Activated naive CD8-positive, alpha-beta T cell (primary cell): ENCODE measurements around the gene CBLN1.
A peak's percentile ranks its signal among the peaks of the same experiment; 100 is the strongest.

Source experiments
- H3K27ac Mint-ChIP-seq: one replicate; pipeline ENCODE4 v1.8.0; 2021; ENCODE audit warnings: mixed read lengths
- H3K27me3 Mint-ChIP-seq: one replicate; pipeline ENCODE4 v1.8.0; 2021; ENCODE audit warnings: mixed read lengths
- H3K36me3 Mint-ChIP-seq: one replicate; pipeline ENCODE4 v1.8.0; 2021; ENCODE audit warnings: mixed read lengths
- H3K4me1 Mint-ChIP-seq: one replicate; pipeline ENCODE4 v1.8.0; 2021; ENCODE audit warnings: low read depth, mixed read lengths
- H3K4me3 Mint-ChIP-seq: one replicate; pipeline ENCODE4 v1.8.0; 2021; ENCODE audit warnings: mild to moderate bottlenecking, mixed read lengths
- H3K9me3 Mint-ChIP-seq: one replicate; pipeline ENCODE4 v1.8.0; 2021; ENCODE audit warnings: low read depth, mixed read lengths

Gene CBLN1

GRCh38 chr16:49281480-49281842 lies at the start of gene CBLN1:
Gene CBLN1 (minus strand): TSS chr16:49281838. CDS start chr16:49281465, 373 bp downstream.
- no peaks in the 10 kb centered on the region for H3K9me3 Mint-ChIP-seq
- H3K27ac Mint-ChIP-seq: no peak within 1 kb of the TSS
- H3K4me3 Mint-ChIP-seq: peak within 1 kb of the TSS; percentile 77
- peaks cover 43% of the 10 kb centered on the region for H3K27me3 Mint-ChIP-seq
- no peaks in the 10 kb centered on the region for H3K36me3 Mint-ChIP-seq
- H3K4me1 Mint-ChIP-seq: peaks cover 20% of the 10 kb centered on the region

GRCh38 chr16:49330562-49331201 lies 49.0 kb upstream of the CBLN1 start:
- H3K36me3 Mint-ChIP-seq: no peaks in the 10 kb centered on the region
- H3K4me1 Mint-ChIP-seq: no peaks in the 10 kb centered on the region
- H3K4me3 Mint-ChIP-seq: no peak overlapping the region
- no peak overlapping the region for H3K27ac Mint-ChIP-seq
- H3K9me3 Mint-ChIP-seq: no peaks in the 10 kb centered on the region
- H3K27me3 Mint-ChIP-seq: peaks cover 6% of the 10 kb centered on the region

- Mint-ChIP-seq H3K27ac (no peak overlapping the region), H3K9me3 (no peaks in the 10 kb centered on the region), H3K4me1 (no peaks in the 10 kb centered on the region), H3K27me3 (peaks cover 9% of the 10 kb centered on the region), H3K4me3 (no peak overlapping the region), H3K36me3 (no peaks in the 10 kb centered on the region)
Observed at GRCh38 chr16:49328325-49328724, 46.7 kb upstream of the CBLN1 start.

- Mint-ChIP-seq H3K4me1 (no peaks in the 10 kb centered on the region), H3K36me3 (no peaks in the 10 kb centered on the region)
Observed at GRCh38 chr16:49327466-49327865, 45.8 kb upstream of the CBLN1 start.

GRCh38 chr16:49324703-49325102 lies 43.1 kb upstream of the CBLN1 start:
- H3K4me3 Mint-ChIP-seq: no peak overlapping the region

More at GRCh38 chr16:49327466-49327865, 45.8 kb upstream of the CBLN1 start:
- H3K27me3 Mint-ChIP-seq: peaks cover 9% of the 10 kb centered on the region
- H3K4me3 Mint-ChIP-seq: no peak overlapping the region
- no peaks in the 10 kb centered on the region for H3K9me3 Mint-ChIP-seq
- no peak overlapping the region for H3K27ac Mint-ChIP-seq

GRCh38 chr16:49315602-49316001 lies 34.0 kb upstream of the CBLN1 start:
- no peaks in the 10 kb centered on the region for H3K4me1 Mint-ChIP-seq
- H3K9me3 Mint-ChIP-seq: peaks cover 7% of the 10 kb centered on the region
- H3K27me3 Mint-ChIP-seq: peaks cover 9% of the 10 kb centered on the region
- peaks cover 2% of the 10 kb centered on the region for H3K36me3 Mint-ChIP-seq
- no peak overlapping the region for H3K27ac Mint-ChIP-seq
- no peak overlapping the region for H3K4me3 Mint-ChIP-seq

More at GRCh38 chr16:49324703-49325102, 43.1 kb upstream of the CBLN1 start:
- Mint-ChIP-seq H3K4me1 (no peaks in the 10 kb centered on the region), H3K27me3 (peaks cover 11% of the 10 kb centered on the region), H3K9me3 (peaks cover 7% of the 10 kb centered on the region), H3K27ac (no peak overlapping the region), H3K36me3 (no peaks in the 10 kb centered on the region)

GRCh38 chr16:49312389-49312985 lies 30.8 kb upstream of the CBLN1 start:
- Mint-ChIP-seq H3K4me3 (no peak overlapping the region), H3K9me3 (no peaks in the 10 kb centered on the region), H3K27ac (no peak overlapping the region), H3K4me1 (no peaks in the 10 kb centered on the region), H3K27me3 (peaks cover 6% of the 10 kb centered on the region), H3K36me3 (no peaks in the 10 kb centered on the region)

GRCh38 chr16:49311823-49312222 lies 30.2 kb upstream of the CBLN1 start:
- Mint-ChIP-seq H3K4me1 (no peaks in the 10 kb centered on the region), H3K27ac (no peak overlapping the region), H3K36me3 (no peaks in the 10 kb centered on the region), H3K27me3 (peaks cover 6% of the 10 kb centered on the region), H3K4me3 (no peak overlapping the region), H3K9me3 (no peaks in the 10 kb centered on the region)

- H3K4me3 Mint-ChIP-seq: no peak overlapping the region
Observed at GRCh38 chr16:49307176-49307575, 25.5 kb upstream of the CBLN1 start.

GRCh38 chr16:49305406-49305805 lies 23.8 kb upstream of the CBLN1 start:
- H3K27me3 Mint-ChIP-seq: peaks cover 10% of the 10 kb centered on the region
- H3K36me3 Mint-ChIP-seq: no peaks in the 10 kb centered on the region
- H3K9me3 Mint-ChIP-seq: no peaks in the 10 kb centered on the region
- no peak overlapping the region for H3K27ac Mint-ChIP-seq
- H3K4me3 Mint-ChIP-seq: no peak overlapping the region
- H3K4me1 Mint-ChIP-seq: no peaks in the 10 kb centered on the region

More at GRCh38 chr16:49307176-49307575, 25.5 kb upstream of the CBLN1 start:
- no peaks in the 10 kb centered on the region for H3K36me3 Mint-ChIP-seq
- H3K27me3 Mint-ChIP-seq: peaks cover 10% of the 10 kb centered on the region
- H3K4me1 Mint-ChIP-seq: no peaks in the 10 kb centered on the region
- H3K9me3 Mint-ChIP-seq: no peaks in the 10 kb centered on the region
- no peak overlapping the region for H3K27ac Mint-ChIP-seq

- Mint-ChIP-seq H3K27ac (no peak overlapping the region), H3K27me3 (peaks cover 11% of the 10 kb centered on the region), H3K4me1 (no peaks in the 10 kb centered on the region), H3K36me3 (no peaks in the 10 kb centered on the region), H3K4me3 (no peak overlapping the region), H3K9me3 (no peaks in the 10 kb centered on the region)
Observed at GRCh38 chr16:49292413-49292812, 10.8 kb upstream of the CBLN1 start.

- H3K27me3 Mint-ChIP-seq: peaks cover 29% of the 10 kb centered on the region
Observed at GRCh38 chr16:49287572-49287971, 5.9 kb upstream of the CBLN1 start.

GRCh38 chr16:49284962-49285361 lies 3.3 kb upstream of the CBLN1 start:
- Mint-ChIP-seq H3K4me3 (no peak overlapping the region), H3K4me1 (peaks cover 13% of the 10 kb centered on the region), H3K36me3 (no peaks in the 10 kb centered on the region), H3K27me3 (peaks cover 34% of the 10 kb centered on the region), H3K9me3 (no peaks in the 10 kb centered on the region), H3K27ac (no peak overlapping the region)

More at GRCh38 chr16:49287572-49287971, 5.9 kb upstream of the CBLN1 start:
- Mint-ChIP-seq H3K4me1 (peaks cover 6% of the 10 kb centered on the region), H3K9me3 (no peaks in the 10 kb centered on the region), H3K36me3 (no peaks in the 10 kb centered on the region), H3K27ac (no peak overlapping the region), H3K4me3 (no peak overlapping the region)

- peaks cover 17% of the 10 kb centered on the region for H3K4me1 Mint-ChIP-seq
- H3K36me3 Mint-ChIP-seq: no peaks in the 10 kb centered on the region
- H3K9me3 Mint-ChIP-seq: no peaks in the 10 kb centered on the region
- H3K27ac Mint-ChIP-seq: no peak overlapping the region
- peaks cover 43% of the 10 kb centered on the region for H3K27me3 Mint-ChIP-seq
- peak overlapping the region; percentile 40 for H3K4me3 Mint-ChIP-seq
Observed at GRCh38 chr16:49283376-49284049, 1.9 kb upstream of the CBLN1 start.

GRCh38 chr16:49282690-49283375 lies 1.2 kb upstream of the CBLN1 start:
- Mint-ChIP-seq H3K27me3 (peaks cover 44% of the 10 kb centered on the region), H3K4me3 (peak overlapping the region; percentile 77), H3K36me3 (no peaks in the 10 kb centered on the region), H3K4me1 (peaks cover 17% of the 10 kb centered on the region), H3K27ac (no peak overlapping the region), H3K9me3 (no peaks in the 10 kb centered on the region)
